HepG2 (cell line): ENCODE results near the gene TIAM2. TPM values are rescaled to one million over a fixed set of nuclear protein-coding genes. Genes with fewer than 3 reads are reported as not detected.

Source experiments
- ATAC-seq: fragments of 200-7000 bp; cut with Tn5 transposase; 3 replicates; pipeline ENCODE4 v1.9.1; 2020; ENCODE audit warnings: mild to moderate bottlenecking, moderate library complexity
- BruUV-seq: library from RNA; stranded (reverse); fragments of 400-500 nt; replicated peaks from 2 replicates; lab custom pipeline; 2021; lab: Mats Ljungman, UMichigan
- CTCF ChIA-PET: fragments of 300-600 bp; formaldehyde crosslinking; extraction: SDS; loops from one replicate; lab custom pipeline; 2021; ENCODE audit warnings: low total read pairs, inconsistent platforms, low intra/inter-chr PET ratio; lab: Yijun Ruan, JAX
- POLR2A ChIA-PET: fragments of 350-600 bp; sonication (Branson Sonifier 250); formaldehyde crosslinking; loops from one replicate; lab custom pipeline; 2020; ENCODE audit warnings: antibody characterized with exemption, inconsistent platforms; lab: Yijun Ruan, JAX
- DNase-seq: peaks from one replicate; pipeline ENCODE4 v3.0.0-alpha.2; 2015; ENCODE audit warnings: low spot score
- FAIRE-seq: peaks from 3 replicates; lab custom pipeline; 2011; peaks lifted over from hg19 to GRCh38; lab: Jason Lieb, UNC
- H2AFZ ChIP-seq: one replicate; pipeline ENCODE4 v1.6.1; 2011; ENCODE audit warnings: low read length, inconsistent platforms
- H3K27ac ChIP-seq: fragments of 300-600 bp; 3 replicates; pipeline ENCODE4 v1.8.0; 2011; ENCODE audit warnings: mixed run types, mild to moderate bottlenecking, mixed read lengths, low read length, inconsistent platforms; ENCODE audit not compliant: insufficient read depth; ENCODE audit errors: extremely low read length
- H3K27me3 ChIP-seq, 2 experiments: fragments of 200-600 bp in 1 of 2; 2 replicates in 1 of 2; 3 replicates in 1 of 2; pipeline versions ENCODE4 v1.6.0 to v1.8.0; 2011; ENCODE audit warnings: low read length in 2 of 2, mild to moderate bottlenecking in 2 of 2, moderate library complexity in 2 of 2, inconsistent platforms in 1 of 2; ENCODE audit not compliant: insufficient read depth in 2 of 2, control insufficient read depth in 1 of 2
- H3K36me3 ChIP-seq, 2 experiments: fragments of 200-600 bp in 1 of 2; replicated peaks in 1 of 2; 2 replicates in 1 of 2; 3 replicates in 1 of 2; pipeline versions ENCODE4 v1.5.1 to v1.8.0; 2011; ENCODE audit warnings: low read length in 2 of 2, inconsistent platforms in 1 of 2; ENCODE audit not compliant: insufficient read depth in 2 of 2, control insufficient read depth in 1 of 2
- H3K4me1 ChIP-seq: 2 replicates; pipeline ENCODE4 v1.5.1; 2012; ENCODE audit warnings: low read length, inconsistent platforms; ENCODE audit not compliant: insufficient read depth
- H3K4me2 ChIP-seq: 2 replicates; pipeline ENCODE4 v1.6.0; 2011; ENCODE audit warnings: low read depth, low read length, inconsistent platforms
- H3K4me3 ChIP-seq, 3 experiments: fragments of 200-600 bp in 1 of 3; sonication (generic), shearing (Covaris generic) in 1 of 3; replicated peaks in 1 of 3; 2 replicates each; pipeline ENCODE4 v1.5.1; 2011 to 2016; ENCODE audit warnings: low read length in 3 of 3, inconsistent platforms in 2 of 3, low read depth in 2 of 3, mild to moderate bottlenecking in 2 of 3, control low read depth in 1 of 3, mixed read lengths in 1 of 3; ENCODE audit not compliant: insufficient read depth in 1 of 3
- H3K79me2 ChIP-seq: one replicate; pipeline ENCODE4 v1.6.1; 2011; ENCODE audit warnings: low read length, inconsistent platforms; ENCODE audit not compliant: insufficient read depth
- H3K9ac ChIP-seq: 2 replicates; pipeline ENCODE4 v1.6.0; 2011; ENCODE audit warnings: mild to moderate bottlenecking, low read depth, low read length, inconsistent platforms; ENCODE audit not compliant: insufficient read depth
- H3K9me3 ChIP-seq: 2 replicates; pipeline ENCODE4 v1.5.1; 2012; ENCODE audit warnings: mild to moderate bottlenecking, low read length
- H4K20me1 ChIP-seq: 2 replicates; pipeline ENCODE4 v1.6.0; 2011; ENCODE audit warnings: inconsistent platforms, mild to moderate bottlenecking, low read length, moderate library complexity; ENCODE audit not compliant: insufficient read depth
- ARHGAP35 ChIP-seq: sonication (generic); formaldehyde crosslinking; IDR thresholded peaks from 2 replicates; pipeline ENCODE4 v1.9.0; 2022; ENCODE audit warnings: mild to moderate bottlenecking, inconsistent platforms, moderate library complexity, missing genetic modification reagents, borderline replicate concordance
- ETV5 ChIP-seq: IDR thresholded peaks from 2 replicates; pipeline ENCODE4 v1.6.1; 2018; ENCODE audit warnings: missing biosample characterization, missing genetic modification reagents, inconsistent platforms, borderline replicate concordance
- GLMP ChIP-seq: sonication (generic); formaldehyde crosslinking; IDR thresholded peaks from 2 replicates; pipeline ENCODE4 v1.9.0; 2021; ENCODE audit warnings: missing genetic modification reagents, mild to moderate bottlenecking, borderline replicate concordance
- GPN1 ChIP-seq: sonication (generic); formaldehyde crosslinking; IDR thresholded peaks from 2 replicates; pipeline ENCODE4 v1.5.1; 2020; ENCODE audit warnings: missing genetic modification reagents, borderline replicate concordance
- HIVEP1 ChIP-seq: sonication (generic); formaldehyde crosslinking; IDR thresholded peaks from 2 replicates; pipeline ENCODE4 v1.4.0; 2020; ENCODE audit warnings: mild to moderate bottlenecking, missing genetic modification reagents
- JARID2 ChIP-seq: sonication (generic); formaldehyde crosslinking; IDR thresholded peaks from 2 replicates; pipeline ENCODE4 v1.8.1; 2023; ENCODE audit warnings: missing genetic modification reagents, inconsistent platforms; ENCODE audit not compliant: insufficient replicate concordance
- MAZ ChIP-seq, 2 experiments: sonication (generic) in 1 of 2; formaldehyde crosslinking in 1 of 2; IDR thresholded peaks; 2 replicates each; pipeline versions ENCODE4 v1.5.0 to v1.6.1; 2012 to 2020; ENCODE audit warnings: low read depth in 2 of 2, mild to moderate bottlenecking in 2 of 2, borderline replicate concordance in 1 of 2, improper control_type of control experiment in 1 of 2, low read length in 1 of 2, missing genetic modification reagents in 1 of 2, moderate library complexity in 1 of 2
- MTA3 ChIP-seq: sonication (generic); formaldehyde crosslinking; IDR thresholded peaks from 2 replicates; pipeline ENCODE4 v1.4.0; 2020; ENCODE audit warnings: missing genetic modification reagents
- PBX3 ChIP-seq: sonication (generic); formaldehyde crosslinking; IDR thresholded peaks from 2 replicates; pipeline ENCODE4 v1.8.1; 2023; ENCODE audit warnings: missing genetic modification reagents, inconsistent platforms, borderline replicate concordance
- PLSCR1 ChIP-seq: sonication (generic); formaldehyde crosslinking; IDR thresholded peaks from 2 replicates; pipeline ENCODE4 v1.5.0; 2020; ENCODE audit warnings: missing genetic modification reagents, mild to moderate bottlenecking, borderline replicate concordance
- POGK ChIP-seq: sonication (generic); formaldehyde crosslinking; conservative IDR thresholded peaks from 2 replicates; pipeline ENCODE4 v1.8.0; 2022; ENCODE audit warnings: mild to moderate bottlenecking, moderate library complexity, missing genetic modification reagents
- RBM39 ChIP-seq: fragments of 200-400 bp; formaldehyde crosslinking; IDR thresholded peaks from one replicate; pipeline ENCODE4 v1.6.1; 2018; ENCODE audit warnings: antibody characterized with exemption, mild to moderate bottlenecking, low read depth, low read length; ENCODE audit not compliant: poor library complexity, severe bottlenecking
- SRY ChIP-seq: sonication (generic); formaldehyde crosslinking; IDR thresholded peaks from 2 replicates; pipeline ENCODE4 v1.8.0; 2022; ENCODE audit warnings: mild to moderate bottlenecking, missing genetic modification reagents
- ZFP82 ChIP-seq: sonication (generic); formaldehyde crosslinking; IDR thresholded peaks from 2 replicates; pipeline ENCODE4 v1.5.1; 2020; ENCODE audit warnings: mild to moderate bottlenecking, missing genetic modification reagents, borderline replicate concordance
- ZMYM2 ChIP-seq: sonication (generic); formaldehyde crosslinking; IDR thresholded peaks from 2 replicates; pipeline ENCODE4 v1.8.0; 2022; ENCODE audit warnings: mild to moderate bottlenecking, missing genetic modification reagents
- ZNF205 ChIP-seq: IDR thresholded peaks from 2 replicates; pipeline ENCODE4 v1.6.1; 2018; ENCODE audit warnings: missing biosample characterization, missing genetic modification reagents
- ZNF790 ChIP-seq: sonication (generic); formaldehyde crosslinking; IDR thresholded peaks from 2 replicates; pipeline ENCODE4 v1.8.0; 2022; ENCODE audit warnings: missing genetic modification reagents, mild to moderate bottlenecking, borderline replicate concordance
- WGBS: methylation state at CpG from one replicate; pipeline ENCODE4 v1.1.6; 2017; ENCODE audit warnings: low lambda C conversion rate; 5-methylcytosine and 5-hydroxymethylcytosine counted together
- in situ Hi-C: cut with HindIII; loops from 2 replicates; pipeline ENCODE4 v1.10.0; 2017; ENCODE audit warnings: low pct_unique_long_range_greater_than_20kb; ENCODE audit not compliant: extremely low pct_ligation_motif_present
- intact Hi-C: fragments of 100-400 bp; cut with micrococcal nuclease; formaldehyde crosslinking; loops from one replicate; pipeline ENCODE4 v1.10.0; 2022; ENCODE audit not compliant: unreplicated experiment
- polyA plus RNA-seq, 8 experiments: library from polyadenylated mRNA; depleted of rRNA in 3 of 8; stranded (reverse) in 7 of 8; unstranded in 1 of 8; fragments of >200 nt; fragmentation: Illumina TruSeq in 4 of 8; extraction: Trizol in 4 of 8; gene quantifications; 2 replicates each; pipeline versions ENCODE4 v1.2.1 to v1.2.3, GENCODE V29; 2011 to 2016; ENCODE audit warnings: low read depth in 4 of 8, missing spikeins in 1 of 8, mixed read lengths in 1 of 8; ENCODE audit not compliant: insufficient read depth in 1 of 8
- total RNA-seq, 5 experiments: library from RNA; depleted of rRNA; stranded (reverse); fragments of >200 nt; fragmentation: Illumina TruSeq; extraction: Trizol; gene quantifications; 2 replicates each; pipeline ENCODE4 v1.2.3, GENCODE V29; 2016; ENCODE audit warnings: low read depth in 1 of 5
- TF ChIP-seq, protein P1 (sequence below): IDR thresholded peaks from 2 replicates; pipeline ENCODE4 v1.6.1; 2016; ENCODE audit warnings: mild to moderate bottlenecking, missing biosample characterization, missing genetic modification reagents

Gene TIAM2
- total and polyA plus RNA-seq, 2 of the 13 experiments (the other 11 are each of a cell fraction or from before 2014, with no cell fraction given), result 4.1 to 4.5 TPM

DNA sequence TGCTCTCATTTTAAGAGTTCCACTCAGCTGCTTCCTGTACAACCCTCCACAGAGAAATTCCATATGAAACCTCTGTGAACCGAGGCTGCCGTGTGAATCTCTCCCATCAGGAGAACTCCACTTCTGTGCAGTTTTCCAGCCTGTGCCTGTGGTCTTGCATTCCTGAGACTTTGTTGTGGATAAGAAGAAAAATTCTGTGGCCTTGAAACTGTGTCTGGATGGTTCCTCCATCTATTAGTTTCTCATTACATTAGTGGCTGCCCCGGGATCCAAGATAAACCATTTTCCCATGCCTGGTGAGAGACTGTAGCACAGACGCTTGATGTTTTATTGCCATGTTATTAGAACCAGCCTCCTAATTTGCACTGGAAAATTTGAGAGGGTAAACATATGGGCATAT, 40.8 kb upstream of the TIAM2 start:
- Histone ChIP-seq H4K20me1 (no peaks in the 10 kb centered on the region), H3K4me1 (peaks cover 21% of the 10 kb centered on the region), H2AFZ (no peak overlapping the region), H3K4me3 (no peak overlapping the region), H3K9me3 (no peaks in the 10 kb centered on the region), H3K9ac (no peak overlapping the region), H3K27me3 (no peaks in the 10 kb centered on the region), H3K79me2 (no peaks in the 10 kb centered on the region), H3K27ac (no peak overlapping the region), H3K36me3 (no peaks in the 10 kb centered on the region; a peak in 1 of 5 replicates), H3K4me2 (no peak overlapping the region)
- DNase-seq, result no peak
- no peak for ATAC-seq
- CTCF ChIA-PET, result no interaction called here
- intact Hi-C loops, result no loop called here
- POLR2A ChIA-PET, result no interaction called here
- BruUV-seq, result no TSS peak
- no peak for TF ChIP-seq HIVEP1 (CRISPR knock-in tag)
- no peak for TF ChIP-seq MAZ (IDR thresholded peaks at IDR 0.05; ENCODE audit: borderline replicate concordance, low read depth, low read length)
- no peak for TF ChIP-seq MAZ (CRISPR knock-in tag; IDR thresholded peaks at IDR 0.05; ENCODE audit: low read depth)
- TF ChIP-seq ZNF790 (CRISPR knock-in tag), result no peak
- TF ChIP-seq ZNF205 (CRISPR knock-in tag), result no peak
- TF ChIP-seq ZMYM2 (CRISPR knock-in tag), result no peak
- no peak for TF ChIP-seq JARID2 (CRISPR knock-in tag)
- TF ChIP-seq POGK (CRISPR knock-in tag), result no peak
- no peak for TF ChIP-seq ETV5 (CRISPR knock-in tag)
- no peak for TF ChIP-seq SRY (CRISPR knock-in tag)
- no peak for TF ChIP-seq ZFP82 (CRISPR knock-in tag)
- TF ChIP-seq GLMP (CRISPR knock-in tag), result no peak
- TF ChIP-seq GPN1, result no peak
- no peak for TF ChIP-seq RBM39
- TF ChIP-seq PBX3 (CRISPR knock-in tag), result no peak
- TF ChIP-seq ARHGAP35 (CRISPR knock-in tag), result no peak
- TF ChIP-seq, protein P1, sequence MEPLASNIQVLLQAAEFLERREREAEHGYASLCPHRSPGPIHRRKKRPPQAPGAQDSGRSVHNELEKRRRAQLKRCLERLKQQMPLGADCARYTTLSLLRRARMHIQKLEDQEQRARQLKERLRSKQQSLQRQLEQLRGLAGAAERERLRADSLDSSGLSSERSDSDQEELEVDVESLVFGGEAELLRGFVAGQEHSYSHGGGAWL (CRISPR knock-in tag), result no peak
- no peak for TF ChIP-seq PLSCR1 (CRISPR knock-in tag)
- no peak for TF ChIP-seq MTA3 (CRISPR knock-in tag)
- in situ Hi-C loops, result no loop called here
- FAIRE-seq, result no peak
- 93% methylated on average over 4 of the region's 4 CpGs for WGBS
